DOHH2 (cell line): Measurements from ENCODE around the gene FPR2.

Experiments used
- EZH2phosphoT487 ChIP-seq: fragments of 200-600 bp; sonication (generic); IDR thresholded peaks from 2 replicates; pipeline ENCODE4 v1.6.1; 2017; ENCODE audit warnings: borderline replicate concordance, mild to moderate bottlenecking, antibody characterized with exemption, low read length, moderate library complexity, mixed read lengths
- TF ChIP-seq, protein P1 (sequence below): fragments of 200-600 bp; sonication (generic); IDR thresholded peaks from one replicate; pipeline ENCODE4 v1.5.1; 2014; ENCODE audit warnings: antibody characterized with exemption, mild to moderate bottlenecking, low read depth, low read length; ENCODE audit not compliant: poor library complexity, severe bottlenecking

GRCh38 chr19:51716925-51717324, 44.1 kb upstream of the FPR2 start:
- TF ChIP-seq, protein P1, sequence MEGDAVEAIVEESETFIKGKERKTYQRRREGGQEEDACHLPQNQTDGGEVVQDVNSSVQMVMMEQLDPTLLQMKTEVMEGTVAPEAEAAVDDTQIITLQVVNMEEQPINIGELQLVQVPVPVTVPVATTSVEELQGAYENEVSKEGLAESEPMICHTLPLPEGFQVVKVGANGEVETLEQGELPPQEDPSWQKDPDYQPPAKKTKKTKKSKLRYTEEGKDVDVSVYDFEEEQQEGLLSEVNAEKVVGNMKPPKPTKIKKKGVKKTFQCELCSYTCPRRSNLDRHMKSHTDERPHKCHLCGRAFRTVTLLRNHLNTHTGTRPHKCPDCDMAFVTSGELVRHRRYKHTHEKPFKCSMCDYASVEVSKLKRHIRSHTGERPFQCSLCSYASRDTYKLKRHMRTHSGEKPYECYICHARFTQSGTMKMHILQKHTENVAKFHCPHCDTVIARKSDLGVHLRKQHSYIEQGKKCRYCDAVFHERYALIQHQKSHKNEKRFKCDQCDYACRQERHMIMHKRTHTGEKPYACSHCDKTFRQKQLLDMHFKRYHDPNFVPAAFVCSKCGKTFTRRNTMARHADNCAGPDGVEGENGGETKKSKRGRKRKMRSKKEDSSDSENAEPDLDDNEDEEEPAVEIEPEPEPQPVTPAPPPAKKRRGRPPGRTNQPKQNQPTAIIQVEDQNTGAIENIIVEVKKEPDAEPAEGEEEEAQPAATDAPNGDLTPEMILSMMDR: no peak
- TF ChIP-seq EZH2phosphoT487: no peak
